Measurements from ENCODE around the gene IL1RAPL1.

The IL1RAPL1 gene

DNA sequence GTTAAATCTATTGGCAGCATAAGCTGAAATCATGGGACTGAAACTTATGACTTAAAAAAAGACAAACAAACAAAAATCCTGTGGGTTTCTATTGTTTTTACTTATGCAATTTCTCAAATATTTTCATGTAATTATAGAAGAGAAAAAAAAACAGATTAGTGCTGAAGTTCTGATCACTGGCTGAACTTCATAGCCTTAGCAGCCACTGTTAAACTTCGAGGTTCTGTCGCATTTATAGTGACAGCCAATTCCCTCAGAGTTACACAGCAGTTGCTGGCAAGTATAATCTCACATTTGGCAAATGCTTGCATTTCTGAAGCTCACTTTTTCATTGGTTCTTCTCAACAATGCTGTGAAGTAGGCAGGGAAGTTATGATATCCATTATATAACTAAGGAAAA is 879.2 kb downstream of the IL1RAPL1 start:
- DNase-seq = no peak

DNA sequence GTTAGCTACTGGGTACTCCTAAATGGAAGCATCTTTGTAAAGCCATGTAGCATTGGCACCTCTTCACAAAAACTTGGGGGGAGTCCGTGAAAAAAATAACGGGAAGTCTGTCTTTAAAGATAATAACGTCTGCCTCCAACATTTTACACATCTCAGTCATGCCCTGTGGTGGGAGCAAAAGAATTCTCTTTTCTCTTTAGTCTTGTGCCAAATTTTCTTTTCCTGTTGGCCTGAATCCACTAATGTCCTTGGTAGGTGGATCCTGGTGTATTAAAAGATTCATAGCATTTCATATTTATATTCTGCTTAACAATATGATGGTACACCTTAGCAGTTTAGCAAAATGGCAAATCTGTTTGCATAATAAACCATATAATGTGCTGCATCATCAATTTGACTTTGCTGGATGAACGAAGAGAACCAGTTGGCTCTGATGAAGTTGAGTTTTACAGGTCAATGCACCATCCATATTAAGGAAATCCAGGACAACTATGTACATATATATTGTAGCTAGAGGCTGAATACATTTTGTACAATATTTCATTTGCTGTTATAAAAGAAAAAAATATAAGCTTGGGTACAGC is 881.8 kb downstream of the IL1RAPL1 start:
- no peak for DNase-seq

- DNase-seq = no peak
Measured at GRCh38 chrX:29470030-29470429, 882.8 kb downstream of the IL1RAPL1 start.

GRCh38 chrX:29471829-29472228 is 884.6 kb downstream of the IL1RAPL1 start:
- no peak for DNase-seq

- DNase-seq = no peak
Measured at GRCh38 chrX:29477878-29478277, 890.6 kb downstream of the IL1RAPL1 start.

- no peak for DNase-seq
Measured at GRCh38 chrX:29478336-29479069, 891.3 kb downstream of the IL1RAPL1 start.

GRCh38 chrX:29487214-29487613 is 900.0 kb downstream of the IL1RAPL1 start:
- no peak for DNase-seq

DNA sequence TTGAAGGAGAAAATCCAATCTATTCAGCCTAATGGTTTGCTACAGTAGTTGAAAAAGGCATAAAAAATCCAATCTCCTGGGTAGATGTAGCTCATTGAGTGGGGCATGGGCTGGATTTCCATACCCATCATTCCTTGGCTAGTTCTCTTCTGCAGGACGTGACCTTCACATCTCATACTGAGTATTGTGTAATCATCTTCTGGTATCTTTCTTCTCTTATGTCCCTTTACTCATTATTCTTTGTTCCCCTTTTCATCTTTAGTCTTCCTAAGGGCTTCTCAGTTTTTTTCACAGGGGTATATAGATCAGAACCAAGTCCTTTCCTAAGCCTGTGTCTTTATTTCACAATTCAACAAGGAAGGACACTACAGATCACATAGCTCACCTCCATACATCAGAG is 900.5 kb downstream of the IL1RAPL1 start:
- DNase-seq = no peak

- DNase-seq = no peak
Measured at GRCh38 chrX:29488919-29489318, 901.7 kb downstream of the IL1RAPL1 start.

DNA sequence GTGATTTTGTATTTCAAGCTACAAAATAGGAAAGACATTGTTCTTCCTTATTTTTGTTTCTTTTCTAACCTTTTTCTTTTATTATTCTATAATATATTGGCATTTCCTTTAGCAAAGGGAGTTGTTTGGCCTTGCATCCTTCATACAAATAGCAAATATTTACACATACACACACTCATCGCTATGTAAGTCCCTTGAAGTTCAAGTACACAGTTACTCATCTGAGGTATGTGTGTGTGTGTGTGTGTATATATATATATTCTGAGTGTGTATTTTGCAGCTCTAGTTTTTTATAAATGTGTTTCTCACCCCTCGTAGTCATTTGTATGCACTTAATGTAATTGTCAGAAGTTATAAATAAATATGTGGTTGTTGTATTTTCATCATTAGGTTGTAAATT is 903.4 kb downstream of the IL1RAPL1 start:
- DNase-seq = no peak

- no peak for DNase-seq
Measured at GRCh38 chrX:29491659-29492058, 904.4 kb downstream of the IL1RAPL1 start.

DNA sequence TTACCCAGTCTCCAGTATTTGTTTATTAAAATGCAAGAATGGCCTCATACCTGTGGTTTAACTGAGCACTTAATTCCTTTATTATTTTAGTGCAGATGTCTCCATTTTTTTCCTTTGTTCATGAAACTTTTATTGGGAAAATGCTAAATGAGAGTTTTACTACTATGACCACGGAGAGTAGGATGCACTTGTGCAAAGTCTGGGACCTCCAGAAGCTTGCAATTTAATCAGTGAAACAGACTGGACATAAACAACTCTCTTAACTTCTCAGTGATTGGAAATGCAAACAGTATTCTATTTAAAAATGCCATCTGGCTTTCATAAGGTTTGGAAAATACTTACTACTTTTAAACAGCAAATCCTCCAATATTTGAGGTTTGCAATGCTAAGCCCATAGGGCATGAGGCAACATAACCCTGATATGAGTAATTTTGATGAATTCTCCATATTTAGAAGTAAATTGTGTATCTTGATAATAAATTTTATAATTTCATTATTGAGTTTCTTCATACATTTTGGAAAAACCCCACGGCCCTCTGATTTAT is 909.5 kb downstream of the IL1RAPL1 start:
- DNase-seq = no peak

DNA sequence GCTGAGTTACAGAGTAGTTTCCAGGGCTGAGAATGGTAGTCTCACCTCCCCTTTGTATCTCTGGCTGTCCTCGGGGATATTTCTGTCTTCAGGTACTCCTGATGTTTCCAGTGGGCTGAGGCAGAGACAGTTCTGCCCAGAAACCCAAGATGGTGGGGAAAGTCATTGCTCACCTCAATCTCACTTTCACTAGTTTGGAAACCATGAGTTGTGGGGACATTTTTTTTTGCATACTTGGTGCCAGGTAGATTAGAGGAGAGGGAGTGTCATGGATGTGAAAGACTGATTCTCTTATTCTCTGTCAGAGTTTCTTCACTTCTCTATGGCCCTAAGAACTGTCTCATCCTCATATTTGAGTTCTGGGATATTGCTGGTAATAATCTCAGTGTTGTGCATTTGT is 919.5 kb downstream of the IL1RAPL1 start:
- DNase-seq = no peak

- DNase-seq = no peak
Measured at GRCh38 chrX:29518100-29518499, 930.9 kb downstream of the IL1RAPL1 start.

DNA sequence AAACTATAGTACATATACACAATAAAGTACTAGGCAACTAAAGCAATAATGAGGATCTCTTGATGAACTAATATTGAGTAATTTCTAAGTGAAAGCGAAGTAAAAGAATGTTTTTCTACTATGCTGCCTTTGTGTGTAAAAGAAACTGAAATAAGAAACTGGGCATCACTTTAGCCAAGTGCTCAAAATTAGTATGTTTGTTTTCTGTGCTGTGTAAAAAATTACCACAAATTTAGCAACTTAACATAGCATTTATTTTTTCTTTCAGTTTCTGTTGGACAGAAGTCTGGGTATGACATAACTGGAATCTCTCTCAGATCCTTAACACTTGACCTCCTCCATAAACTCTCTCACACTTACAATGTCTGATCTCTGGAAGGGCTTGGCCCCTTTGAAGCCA is 941.0 kb downstream of the IL1RAPL1 start:
- no peak for DNase-seq

DNA sequence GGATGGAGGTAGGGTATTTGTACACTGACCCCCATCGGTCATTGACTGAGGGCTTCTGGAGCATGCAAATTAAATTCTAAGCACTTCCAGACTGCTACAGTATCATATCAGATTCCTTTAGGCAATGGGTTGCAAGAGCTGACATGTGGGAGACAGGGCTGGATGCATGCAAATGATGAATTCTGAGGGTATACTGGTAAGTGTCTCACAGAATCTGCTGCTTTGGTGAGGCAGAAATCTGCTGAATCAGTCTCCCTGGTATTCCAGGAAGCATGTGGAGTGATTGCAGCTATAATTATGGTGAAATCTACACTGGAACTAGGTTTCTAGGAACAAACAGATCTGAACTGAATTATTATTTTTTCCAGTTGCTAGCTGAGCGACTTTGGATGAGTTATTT is 943.3 kb downstream of the IL1RAPL1 start:
- DNase-seq = no peak

DNA sequence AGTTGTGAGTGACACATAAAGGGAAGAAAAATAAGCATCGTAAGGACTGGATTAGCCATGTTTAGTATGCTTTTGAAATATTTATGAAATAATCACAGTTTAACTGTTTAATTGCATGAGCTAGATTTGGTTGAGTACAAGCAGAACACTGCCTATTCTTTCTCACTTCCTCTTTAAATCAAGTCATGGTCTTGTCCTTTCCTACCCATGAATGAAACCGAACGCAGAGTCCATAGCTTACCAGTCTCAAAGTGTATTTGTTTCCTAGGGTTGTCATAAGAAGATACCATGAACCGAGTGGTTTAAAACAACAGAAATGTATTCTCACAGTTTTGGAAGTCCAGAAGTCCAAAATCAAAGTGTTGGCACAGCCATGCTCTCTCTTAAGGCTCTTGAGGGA is 944.1 kb downstream of the IL1RAPL1 start:
- no peak for DNase-seq

DNA sequence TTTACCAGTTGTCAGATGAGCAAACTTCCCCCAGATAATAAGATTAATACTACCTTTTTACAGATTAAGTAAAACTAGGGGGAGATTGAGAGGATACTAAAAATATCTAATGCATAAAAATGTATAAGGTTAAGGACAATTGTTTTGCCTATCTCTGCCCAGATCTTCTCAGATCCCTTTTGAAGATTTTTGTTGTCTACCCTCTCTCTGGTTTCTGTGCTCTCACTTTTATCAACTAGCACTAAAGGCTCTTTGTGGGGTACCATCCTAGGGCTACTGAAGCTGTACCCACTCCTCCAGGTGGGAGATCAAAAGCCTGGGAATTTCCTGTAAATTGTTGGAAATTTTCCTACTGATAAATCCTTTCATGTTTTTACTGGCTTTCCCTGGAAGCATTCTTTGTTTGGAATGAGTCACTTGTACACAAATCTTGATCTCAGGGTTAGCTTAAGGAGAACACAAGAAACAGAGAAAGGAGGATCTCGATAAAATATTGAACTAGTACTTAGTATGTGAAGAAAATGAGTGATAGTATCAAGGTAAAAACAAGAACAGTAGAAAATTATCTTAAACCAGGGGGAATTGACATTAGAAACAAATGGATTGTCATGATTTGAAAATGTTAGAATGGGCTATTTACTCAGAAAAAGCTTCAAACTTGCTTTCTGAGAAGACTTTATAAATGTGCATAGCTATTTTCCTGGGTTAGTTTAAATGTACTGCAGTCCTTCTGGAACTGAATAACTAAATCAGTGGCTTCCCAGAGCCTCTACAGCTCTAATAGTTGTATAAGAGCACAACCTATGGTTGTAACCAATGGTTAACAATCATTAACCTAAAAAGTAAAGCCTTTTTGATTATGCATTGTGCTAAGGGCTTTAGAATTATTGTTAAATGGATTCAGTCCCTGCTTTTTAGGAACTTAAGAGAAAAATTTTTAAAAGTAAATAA is 948.2 kb downstream of the IL1RAPL1 start:
- no peak for DNase-seq

GRCh38 chrX:29541038-29541437 is 953.8 kb downstream of the IL1RAPL1 start:
- DNase-seq = no peak

- no peak for DNase-seq
Measured at GRCh38 chrX:29542152-29542551, 954.9 kb downstream of the IL1RAPL1 start.

- DNase-seq = no peak
Measured at GRCh38 chrX:29545878-29546277, 958.6 kb downstream of the IL1RAPL1 start.

DNA sequence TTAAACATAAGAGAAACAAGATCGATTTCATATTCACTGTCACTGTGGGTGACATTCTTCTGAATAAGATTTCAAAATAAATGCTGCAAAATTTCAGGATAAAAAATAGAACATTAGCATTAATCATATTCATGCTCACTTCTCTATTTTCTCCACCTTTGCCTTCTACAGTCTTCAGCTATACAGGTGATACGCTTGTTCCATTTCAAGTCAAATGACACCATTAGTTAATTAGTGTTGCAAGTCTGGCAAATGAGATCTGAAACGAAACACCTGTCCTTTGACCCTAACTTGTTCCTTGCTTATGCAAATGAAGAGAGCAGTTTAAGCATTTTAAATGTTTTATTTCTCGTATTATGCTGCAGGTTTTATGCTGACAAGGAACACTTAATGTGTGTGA is 960.6 kb downstream of the IL1RAPL1 start:
- DNase-seq = no peak

DNA sequence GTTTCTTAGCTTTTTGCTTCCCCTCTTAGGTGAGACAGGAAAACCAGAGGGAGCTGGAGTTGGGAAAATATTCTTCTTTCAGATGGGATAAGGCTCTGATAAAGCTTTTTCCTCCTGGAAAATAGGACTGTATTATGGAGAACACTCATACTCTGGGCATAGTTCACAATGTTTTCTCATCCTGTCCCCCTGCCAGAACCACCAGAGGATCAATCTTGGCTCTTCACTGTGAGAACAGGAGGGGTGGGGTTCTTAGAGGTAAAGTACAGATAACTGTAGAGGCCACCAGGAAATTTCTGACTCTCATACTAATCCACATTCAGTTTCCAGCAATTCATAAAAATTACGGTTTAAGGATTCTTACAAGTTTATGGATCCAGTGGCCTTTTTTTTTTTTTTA is 966.3 kb downstream of the IL1RAPL1 start:
- DNase-seq = no peak

Data from stimulated activated CD4-positive, alpha-beta T cell treated with anti-CD3 and anti-CD28 coated beads, Interleukin-15, amount 100 ng/mL, for 24 hours (primary cell).